H1 (cell line): ENCODE data around the gene NUP50. TPM values are rescaled to one million over a fixed set of nuclear protein-coding genes. Genes with fewer than 3 reads are reported as not detected.

Source experiments
- ATF3 ChIP-seq: IDR thresholded peaks from 2 replicates; pipeline ENCODE4 v1.6.1; 2011; ENCODE audit warnings: low read depth, mild to moderate bottlenecking, low read length; ENCODE audit not compliant: insufficient read depth
- BACH1 ChIP-seq: IDR thresholded peaks from 2 replicates; pipeline ENCODE4 v1.6.1; 2012; ENCODE audit warnings: low read length, improper control_type of control experiment
- BCL11A ChIP-seq, 2 experiments: IDR thresholded peaks; one replicate each; pipeline ENCODE4 v1.6.1; 2011; ENCODE audit warnings: low read depth in 2 of 2, low read length in 2 of 2, mild to moderate bottlenecking in 2 of 2
- CHD1 ChIP-seq: IDR thresholded peaks from 2 replicates; pipeline ENCODE4 v1.6.1; 2012; ENCODE audit warnings: low read depth, low read length, improper control_type of control experiment
- CREB1 ChIP-seq: IDR thresholded peaks from 2 replicates; pipeline ENCODE4 v1.6.1; 2012; ENCODE audit warnings: inconsistent platforms
- CTBP2 ChIP-seq: IDR thresholded peaks from 2 replicates; pipeline ENCODE4 v1.7.0; 2011; ENCODE audit warnings: borderline replicate concordance, mild to moderate bottlenecking, moderate library complexity, mixed read lengths, low read length; ENCODE audit not compliant: insufficient read depth, insufficient read length
- CTCF ChIP-seq, 3 experiments: IDR thresholded peaks; 1 replicate in 2 of 3; 2 replicates in 1 of 3; pipeline versions ENCODE4 v1.5.1 to v1.6.1; 2011; ENCODE audit warnings: low read length in 3 of 3, mild to moderate bottlenecking in 3 of 3, inconsistent platforms in 2 of 3, low read depth in 1 of 3, moderate library complexity in 1 of 3; ENCODE audit not compliant: insufficient read depth in 1 of 3; ENCODE audit errors: control extremely low read depth in 1 of 3
- E2F6 ChIP-seq: IDR thresholded peaks from 2 replicates; pipeline ENCODE4 v1.6.1; 2012; ENCODE audit warnings: inconsistent platforms
- GTF2F1 ChIP-seq: IDR thresholded peaks from 2 replicates; pipeline ENCODE4 v1.6.1; 2012; ENCODE audit warnings: low read depth, low read length, improper control_type of control experiment, borderline replicate concordance
- HDAC2 ChIP-seq, 2 experiments: fragments of 300-600 bp in 1 of 2; sonication (generic) in 1 of 2; IDR thresholded peaks; 2 replicates each; pipeline ENCODE4 v1.6.1; 2011 to 2012; ENCODE audit warnings: low read depth in 2 of 2, low read length in 2 of 2, mild to moderate bottlenecking in 2 of 2, moderate library complexity in 2 of 2, borderline replicate concordance in 1 of 2, inconsistent platforms in 1 of 2
- HDAC6 ChIP-seq: IDR thresholded peaks from one replicate; pipeline ENCODE4 v1.7.1; 2012; ENCODE audit warnings: low read depth, mild to moderate bottlenecking, inconsistent platforms, low read length, moderate library complexity
- KDM5A ChIP-seq: fragments of 200-600 bp; IDR thresholded peaks from 2 replicates; pipeline ENCODE4 v1.7.1; 2012; ENCODE audit warnings: mild to moderate bottlenecking, low read length, inconsistent platforms, mixed read lengths
- NRF1 ChIP-seq: IDR thresholded peaks from 2 replicates; pipeline ENCODE4 v1.6.1; 2011; ENCODE audit warnings: mild to moderate bottlenecking, low read depth, low read length, improper control_type of control experiment
- PHF8 ChIP-seq: fragments of 200-600 bp; sonication (generic); conservative IDR thresholded peaks from 2 replicates; pipeline ENCODE4 v1.7.1; 2012; ENCODE audit warnings: low read depth, mild to moderate bottlenecking, inconsistent platforms, low read length, moderate library complexity
- RBBP5 ChIP-seq: IDR thresholded peaks from 2 replicates; pipeline ENCODE4 v1.7.1; 2012; ENCODE audit warnings: low read depth, mild to moderate bottlenecking, inconsistent platforms, low read length, moderate library complexity, borderline replicate concordance
- SIRT6 ChIP-seq: IDR thresholded peaks from one replicate; pipeline ENCODE4 v1.7.1; 2012; ENCODE audit warnings: low read length, inconsistent platforms
- SIX5 ChIP-seq: IDR thresholded peaks from 2 replicates; pipeline ENCODE4 v1.6.1; 2011; ENCODE audit warnings: mild to moderate bottlenecking, low read depth, low read length
- SP4 ChIP-seq: IDR thresholded peaks from 2 replicates; pipeline ENCODE4 v1.6.1; 2012; ENCODE audit warnings: low read length, inconsistent platforms
- SUZ12 ChIP-seq: fragments of 200-600 bp; sonication (generic); IDR thresholded peaks from 2 replicates; pipeline ENCODE4 v1.6.1; 2012; ENCODE audit warnings: mild to moderate bottlenecking, inconsistent platforms, low read length, moderate library complexity, mixed read lengths
- TBP ChIP-seq: IDR thresholded peaks from 2 replicates; pipeline ENCODE4 v1.6.1; 2011; ENCODE audit warnings: low read depth, low read length, improper control_type of control experiment
- TCF12 ChIP-seq: IDR thresholded peaks from 2 replicates; pipeline ENCODE4 v1.6.1; 2011; ENCODE audit warnings: low read depth, mild to moderate bottlenecking, low read length
- ZNF274 ChIP-seq: IDR thresholded peaks from 2 replicates; pipeline ENCODE4 v1.7.0; 2012; ENCODE audit warnings: low read length, borderline replicate concordance; ENCODE audit errors: extremely low read depth
- polyA plus RNA-seq, 7 experiments: library from polyadenylated mRNA; depleted of rRNA in 3 of 7; stranded (reverse) in 5 of 7; unstranded in 2 of 7; fragments of >200 nt in 5 of 7; fragments of 200-250 nt in 2 of 7; gene quantifications; 1 replicate in 5 of 7; 2 replicates in 1 of 7; 4 replicates in 1 of 7; pipeline versions ENCODE4 v1.2.1 to v1.2.3, GENCODE V29; 2011 to 2013; ENCODE audit warnings: missing spikeins in 2 of 7, mixed read lengths in 2 of 7
- total RNA-seq: library from RNA; stranded (reverse); fragmentation: NEBNext Ultra II Directional; extraction: Animal tissue kit (Norgen Biotek cat#: 25700); gene quantifications from 2 replicates; pipeline ENCODE4 v1.2.1, GENCODE V29; 2021

Gene NUP50
- total and polyA plus RNA-seq, 2 of the 8 experiments (the other 6 are each of a cell fraction or from before 2014, with no cell fraction given), result 20.0 to 112 TPM

- TF ChIP-seq ZNF274 (no peak), CREB1 (no peak), CTBP2 (no peak), E2F6 (peak; percentile 82), TCF12 (no peak), BCL11A (IDR thresholded peaks at IDR 0.05; ENCODE audit: low read depth in 2 of 2, low read length in 2 of 2) (no peak), HDAC6 (no peak), TBP (0 out of 2 replicates have a peak, but pooled peaks have one; percentile 20), SP4 (no peak), BACH1 (peak; percentile 65), RBBP5 (no peak), PHF8 (no peak), SIX5 (no peak), GTF2F1 (no peak), CTCF (IDR thresholded peaks at IDR 0.05; ENCODE audit: control extremely low read depth in 1 of 3, insufficient read depth in 1 of 3, low read depth in 1 of 3, low read length in 3 of 3) (peak; percentile 41 to 51 (median 42)), KDM5A (no peak), HDAC2 (IDR thresholded peaks at IDR 0.05; ENCODE audit: borderline replicate concordance in 1 of 2, low read depth in 2 of 2, low read length in 2 of 2) (0 out of 4 replicates have a peak, but pooled peaks of 1 of the 2 experiments have one; percentile 41), NRF1 (no peak), ATF3 (no peak), SIRT6 (no peak), SUZ12 (no peak), CHD1 (no peak)
Measured at GRCh38 chr22:45192701-45193187, 29.0 kb downstream of the NUP50 start (continued).
